Measurements from ENCODE around the gene TRIM10.
A peak's percentile ranks its signal among the peaks of the same experiment; 100 is the strongest.
"Not testable (repeated sequence)": the region's sequence is repeated elsewhere in the genome, so short reads cannot be mapped to it uniquely, and the experiment has no call there.

The TRIM10 gene

DNA sequence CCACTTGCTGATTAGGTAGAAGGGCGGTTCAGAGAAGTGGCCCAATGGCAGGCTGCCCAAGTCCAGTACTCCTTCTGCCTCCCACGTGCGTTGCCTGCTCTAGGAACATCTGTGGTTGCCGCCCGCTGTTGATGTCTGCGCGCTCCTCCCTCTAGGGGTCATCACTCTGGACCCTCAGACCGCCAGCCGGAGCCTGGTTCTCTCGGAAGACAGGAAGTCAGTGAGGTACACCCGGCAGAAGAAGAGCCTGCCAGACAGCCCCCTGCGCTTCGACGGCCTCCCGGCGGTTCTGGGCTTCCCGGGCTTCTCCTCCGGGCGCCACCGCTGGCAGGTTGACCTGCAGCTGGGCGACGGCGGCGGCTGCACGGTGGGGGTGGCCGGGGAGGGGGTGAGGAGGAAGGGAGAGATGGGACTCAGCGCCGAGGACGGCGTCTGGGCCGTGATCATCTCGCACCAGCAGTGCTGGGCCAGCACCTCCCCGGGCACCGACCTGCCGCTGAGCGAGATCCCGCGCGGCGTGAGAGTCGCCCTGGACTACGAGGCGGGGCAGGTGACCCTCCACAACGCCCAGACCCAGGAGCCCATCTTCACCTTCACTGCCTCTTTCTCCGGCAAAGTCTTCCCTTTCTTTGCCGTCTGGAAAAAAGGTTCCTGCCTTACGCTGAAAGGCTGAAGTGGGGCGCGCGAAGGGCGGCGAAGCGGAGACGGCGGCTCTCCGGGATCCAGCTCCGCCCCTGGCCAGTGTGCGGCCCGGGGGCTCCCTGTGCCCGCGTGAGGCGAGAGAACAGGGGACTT, 10.9 kb upstream of the TRIM10 start:
- DNase-seq = no peak

DNA sequence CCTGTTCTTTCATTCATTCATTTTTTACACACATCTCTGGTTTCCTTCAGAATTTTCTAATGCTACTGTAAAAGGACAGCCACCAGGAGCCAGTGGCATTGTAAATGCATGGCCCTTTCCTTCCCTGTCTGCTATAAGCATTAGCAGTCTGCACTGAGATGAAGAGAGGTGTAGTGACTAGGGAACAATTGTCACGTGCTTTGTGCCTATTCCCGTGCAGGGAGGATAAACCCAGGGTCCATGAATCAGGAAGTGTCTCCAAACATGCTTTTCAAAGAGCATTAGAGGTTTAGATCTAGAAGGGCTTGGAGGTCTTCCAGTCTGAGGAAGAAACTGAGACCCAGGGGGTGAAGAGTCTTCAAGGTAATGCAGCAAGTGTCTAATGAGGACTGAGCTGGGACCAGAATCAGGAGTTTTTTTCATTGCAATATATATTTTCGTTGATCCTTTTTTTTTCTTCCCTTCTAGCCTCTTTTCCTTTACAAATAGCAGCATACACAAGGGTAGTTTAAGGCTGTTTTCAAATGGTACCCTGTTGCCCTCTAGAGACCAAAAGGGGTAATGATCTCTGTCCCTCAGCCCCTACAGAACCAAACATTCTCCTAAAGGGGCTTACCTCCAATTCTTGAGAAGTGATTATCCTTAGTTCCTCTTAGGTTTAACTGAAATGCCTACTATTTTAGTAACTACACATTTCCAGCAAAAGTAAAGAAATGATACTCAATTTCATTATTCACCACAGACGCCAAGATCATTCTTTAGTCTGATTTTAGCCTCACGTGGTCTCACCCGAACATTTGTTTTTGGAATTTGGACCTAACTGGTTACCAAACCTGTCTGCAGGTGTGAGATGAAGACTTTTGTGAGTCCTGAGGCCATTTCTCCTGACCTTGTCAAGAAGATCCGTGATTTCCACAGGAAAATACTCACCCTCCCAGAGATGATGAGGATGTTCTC, 8.9 kb upstream of the TRIM10 start:
- no peak for DNase-seq

DNA sequence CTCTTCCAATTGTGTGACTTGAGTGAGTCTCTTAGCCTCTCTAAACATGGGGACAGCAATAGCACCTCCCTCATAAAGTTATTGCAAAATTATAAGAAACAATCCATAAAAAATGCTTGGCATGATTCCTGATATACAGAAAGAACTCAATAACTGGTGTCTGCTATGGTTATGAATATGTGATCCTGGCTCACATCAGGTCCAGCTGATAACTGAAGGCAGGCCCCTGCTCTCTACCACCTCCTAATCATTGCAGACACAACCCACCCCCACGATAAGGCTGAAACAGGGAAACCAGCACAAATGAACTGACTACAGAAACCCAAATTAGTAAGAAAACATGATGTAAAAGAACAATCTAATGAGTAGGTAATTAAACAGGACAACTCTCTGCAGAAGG, 7.7 kb upstream of the TRIM10 start:
- DNase-seq = no peak

DNA sequence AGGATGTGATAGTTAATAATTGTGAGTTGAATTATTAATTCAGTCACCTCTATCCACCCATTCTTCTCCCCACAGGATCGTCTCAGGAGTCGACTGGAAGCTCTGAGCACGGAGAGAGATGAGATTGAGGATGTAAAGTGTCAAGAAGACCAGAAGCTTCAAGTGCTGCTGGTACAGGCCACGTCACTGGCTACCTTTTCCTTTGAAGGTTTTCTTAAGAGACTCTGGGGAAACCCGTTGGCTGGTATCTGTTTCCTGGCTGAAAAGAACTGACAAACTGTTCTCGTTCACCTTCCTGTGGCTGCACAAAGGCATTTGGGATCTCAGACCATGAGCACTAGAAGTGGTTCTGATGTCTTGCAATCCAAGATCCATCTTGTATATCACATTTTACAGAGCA, 6.1 kb upstream of the TRIM10 start:
- no peak for DNase-seq

DNA sequence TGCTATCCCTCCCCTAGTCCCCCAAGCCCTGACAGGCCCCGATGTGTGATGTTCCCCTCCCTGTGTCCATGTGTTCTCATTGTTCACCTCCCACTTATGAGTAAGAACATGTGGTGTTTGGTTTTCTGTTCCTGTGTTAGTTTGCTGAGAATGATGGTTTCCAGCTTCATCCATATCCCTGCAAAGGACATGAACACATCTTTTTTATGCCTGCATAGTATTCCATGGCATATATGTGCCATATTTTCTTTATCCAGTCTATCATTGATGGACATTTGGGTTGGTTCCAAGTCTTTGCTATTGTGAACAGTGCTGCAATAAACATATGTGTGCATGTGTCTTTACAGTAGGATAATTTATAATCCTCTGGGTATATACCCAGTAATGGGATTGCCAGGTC, 4.2 kb upstream of the TRIM10 start:
- DNase-seq = not testable (repeated sequence)

DNA sequence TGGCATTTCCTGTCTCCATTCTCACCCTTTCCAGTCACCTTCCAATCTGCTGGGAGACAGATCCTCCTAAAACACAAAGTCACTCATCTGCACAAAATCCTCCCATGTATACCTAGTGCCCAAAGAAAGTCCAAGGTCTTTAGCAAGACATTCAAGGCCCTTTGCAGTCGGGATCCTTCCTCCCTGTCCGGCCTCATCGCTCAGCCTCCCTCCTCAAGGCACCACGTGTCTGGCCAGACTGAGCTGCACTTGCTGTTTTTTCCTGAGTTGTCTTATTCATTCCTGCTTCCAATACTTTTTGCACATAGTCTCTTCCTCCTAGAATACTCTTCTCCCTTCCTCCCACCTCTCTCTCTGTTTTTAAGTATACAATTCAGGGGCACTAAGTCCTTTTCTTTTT, 3.7 kb upstream of the TRIM10 start:
- no peak for DNase-seq

DNA sequence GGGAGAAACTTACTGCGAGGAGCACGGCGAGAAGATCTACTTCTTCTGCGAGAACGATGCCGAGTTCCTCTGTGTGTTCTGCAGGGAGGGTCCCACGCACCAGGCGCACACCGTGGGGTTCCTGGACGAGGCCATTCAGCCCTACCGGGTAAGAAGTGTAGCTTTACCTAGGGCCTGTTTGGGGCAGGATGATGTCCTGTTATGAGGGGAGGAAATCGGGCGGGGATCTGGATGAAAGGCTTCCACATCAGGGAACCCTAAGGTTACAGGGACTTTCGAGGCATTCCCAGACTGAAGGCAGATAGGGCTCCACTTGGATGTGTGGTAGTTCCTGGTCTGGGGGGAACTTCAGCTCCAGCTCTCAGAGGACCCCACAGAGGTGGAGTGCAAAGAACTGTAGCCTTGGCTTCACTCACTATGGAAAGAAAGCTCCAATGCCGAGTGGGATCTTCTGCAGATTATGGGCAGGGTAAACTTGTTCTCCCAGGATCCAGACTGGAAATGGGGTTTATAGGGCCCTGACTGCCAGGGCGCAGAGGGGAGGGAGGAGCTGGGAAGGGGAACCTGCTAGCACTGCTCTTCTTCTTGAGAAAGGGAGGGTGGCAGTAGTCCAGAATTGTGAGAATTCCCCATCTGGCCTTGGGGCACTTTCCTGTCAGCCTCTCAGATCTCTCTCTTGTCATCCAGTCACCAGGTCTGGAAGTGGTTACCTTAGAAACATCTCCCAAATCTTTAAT, 3.1 kb upstream of the TRIM10 start:
- no peak for DNase-seq

DNA sequence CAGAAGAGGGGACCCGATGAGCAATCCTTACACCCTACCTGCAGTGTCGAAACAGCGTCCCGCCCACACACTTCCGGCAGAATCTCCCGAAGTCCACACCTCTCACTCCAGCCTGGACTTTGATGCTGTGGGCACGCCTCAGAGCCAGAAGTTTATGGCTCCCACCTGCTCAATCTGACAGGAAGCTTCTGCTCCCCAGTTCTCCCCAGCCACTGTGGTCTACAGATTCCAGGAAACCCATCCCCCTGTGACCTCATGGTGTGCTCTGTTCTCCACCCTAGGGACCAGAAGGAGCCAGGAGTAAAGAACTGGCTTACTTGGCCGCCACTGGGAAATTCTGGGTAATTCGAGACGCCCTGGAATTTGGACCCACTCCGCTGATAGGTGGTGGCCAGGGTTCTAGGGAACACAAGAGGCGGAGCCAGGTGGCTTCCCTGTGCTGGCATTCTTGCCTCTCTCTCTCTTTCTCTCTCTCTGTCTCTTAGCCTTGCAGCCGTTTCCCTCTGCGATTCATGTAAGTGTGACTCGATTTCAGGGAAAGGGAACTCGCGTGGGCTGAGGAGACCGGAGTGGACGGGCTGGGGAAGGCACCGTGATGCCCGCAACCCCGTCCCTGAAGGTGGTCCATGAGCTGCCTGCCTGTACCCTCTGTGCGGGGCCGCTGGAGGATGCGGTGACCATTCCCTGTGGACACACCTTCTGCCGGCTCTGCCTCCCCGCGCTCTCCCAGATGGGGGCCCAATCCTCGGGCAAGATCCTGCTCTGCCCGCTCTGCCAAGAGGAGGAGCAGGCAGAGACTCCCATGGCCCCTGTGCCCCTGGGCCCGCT, 2.3 kb upstream of the TRIM10 start, which contains the start of gene TRIM15:
Gene TRIM15 (plus strand): TSS at position 457 of the 828 bp plus-strand sequence. CDS start 139 bp downstream, at position 596.
- peak; percentile 49 for DNase-seq

DNA sequence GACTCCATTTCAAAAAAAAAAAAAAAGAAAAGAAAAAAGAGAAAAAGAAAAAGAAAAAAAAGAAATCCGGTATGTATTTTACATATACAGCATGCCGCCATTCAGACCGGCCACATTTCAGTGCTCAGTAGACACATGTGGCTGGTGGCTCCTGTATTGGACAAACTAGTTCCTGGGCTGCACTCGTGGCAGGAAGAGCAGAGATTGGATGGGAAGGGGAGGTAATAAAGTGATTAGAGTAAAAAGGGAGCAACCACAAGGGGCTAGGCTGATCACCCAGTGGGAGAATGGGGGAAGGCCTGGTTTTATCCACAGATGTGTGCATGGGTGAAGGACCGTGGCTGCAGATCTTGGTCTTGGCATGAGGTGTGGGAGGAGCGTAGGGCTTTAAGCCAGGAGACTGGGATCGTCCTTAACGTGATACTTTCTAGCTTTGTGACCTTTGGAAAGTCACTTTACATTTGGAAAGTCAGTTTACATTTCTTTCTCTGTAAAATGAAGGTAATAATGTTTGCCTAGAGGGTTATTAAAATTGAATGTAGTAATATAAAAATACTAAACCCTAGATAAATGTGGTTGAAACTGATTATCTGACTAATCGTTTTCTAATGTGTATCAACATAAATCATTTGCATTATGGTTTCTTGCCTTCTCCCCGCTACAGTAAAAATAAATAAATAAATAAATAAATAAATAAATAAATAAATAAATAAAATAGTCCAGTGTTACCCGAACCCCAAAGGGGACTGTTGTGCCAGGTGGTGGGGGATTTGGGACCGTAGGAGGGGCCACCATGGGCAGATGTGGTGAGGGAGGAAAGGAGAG, 1.5 kb upstream of the TRIM10 start:
- DNase-seq = no peak

DNA sequence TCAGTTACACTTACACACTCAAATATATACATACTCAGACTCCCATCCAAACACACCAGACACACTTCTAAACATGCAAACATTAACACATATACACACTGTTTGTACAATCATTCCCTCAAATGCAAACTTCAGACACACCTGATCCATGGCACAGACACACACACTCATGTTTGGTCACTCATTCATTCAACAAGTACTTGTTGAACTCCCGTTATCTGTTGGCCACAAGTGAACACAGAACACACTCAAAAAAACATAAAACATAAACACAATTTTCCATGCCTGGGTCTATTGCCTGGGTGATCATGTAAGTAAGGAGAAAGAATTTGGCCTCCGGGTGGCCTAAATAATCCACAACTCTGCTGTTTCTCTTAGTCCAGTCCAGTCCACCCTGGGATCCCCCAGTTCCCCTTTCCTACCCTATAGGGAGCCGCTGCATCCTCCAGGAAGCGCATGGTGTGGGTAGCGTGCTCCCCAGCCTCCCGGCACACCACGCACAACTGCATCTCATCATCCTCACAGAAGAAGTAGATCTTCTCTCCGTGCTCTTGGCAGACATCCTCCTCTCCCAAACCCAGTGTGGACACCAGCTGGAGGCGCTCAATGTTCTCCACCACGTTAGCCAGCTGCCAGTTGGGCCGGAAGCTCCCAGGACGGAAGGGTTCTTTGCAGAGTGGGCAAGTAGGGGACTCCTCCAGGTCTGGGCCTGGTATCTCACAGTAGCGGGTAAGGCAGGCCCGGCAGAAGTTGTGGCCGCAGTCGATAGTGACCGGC, 815 bp downstream of the TRIM10 start:
- DNase-seq = no peak

DNA sequence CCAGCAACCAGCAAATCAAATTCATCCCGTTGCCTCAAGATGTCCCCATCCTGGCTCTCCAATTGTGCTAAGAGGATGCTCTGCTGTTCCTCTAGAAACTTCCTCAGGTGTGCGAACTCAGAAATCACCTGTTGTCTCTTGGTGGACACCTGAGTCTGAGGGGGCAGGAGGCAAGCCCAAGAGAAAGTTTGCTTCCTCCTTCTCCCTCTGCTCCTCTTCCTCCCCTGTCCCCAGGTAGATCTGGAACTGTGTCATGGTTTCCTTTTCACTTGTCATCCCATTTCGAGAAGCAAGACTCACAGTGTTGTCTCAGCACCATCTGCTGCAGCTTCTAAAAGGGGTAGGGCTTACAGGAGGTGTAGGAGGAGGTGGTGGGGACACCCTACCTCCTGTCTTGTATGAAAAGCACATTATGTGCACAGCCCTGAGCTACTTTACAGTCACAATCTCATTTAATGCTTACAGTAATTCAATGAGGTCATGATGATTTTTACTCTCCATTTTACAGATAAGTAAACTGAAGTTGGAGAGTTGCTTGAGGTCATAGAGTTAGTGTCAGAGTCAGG, 2.5 kb downstream of the TRIM10 start:
- DNase-seq = no peak

DNA sequence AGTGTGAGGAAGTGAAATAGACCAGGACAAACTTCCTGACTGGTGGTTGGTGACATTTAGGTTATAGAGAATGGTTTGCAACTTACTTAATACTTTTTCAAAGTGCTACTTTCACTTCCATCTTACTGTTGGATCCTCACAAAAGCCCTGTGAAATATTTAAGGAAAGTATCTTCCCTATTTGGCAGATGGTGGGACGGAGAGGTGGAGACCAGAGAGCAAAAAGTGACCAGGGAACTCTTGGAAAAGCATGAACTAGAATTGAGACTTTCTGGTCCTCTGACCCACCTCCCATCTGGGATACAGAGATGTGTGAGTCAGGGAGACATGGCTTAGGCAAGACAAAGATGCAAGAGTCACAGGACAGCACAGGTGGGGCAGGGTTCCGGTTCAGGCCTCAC, 3.0 kb downstream of the TRIM10 start:
- DNase-seq = no peak

DNA sequence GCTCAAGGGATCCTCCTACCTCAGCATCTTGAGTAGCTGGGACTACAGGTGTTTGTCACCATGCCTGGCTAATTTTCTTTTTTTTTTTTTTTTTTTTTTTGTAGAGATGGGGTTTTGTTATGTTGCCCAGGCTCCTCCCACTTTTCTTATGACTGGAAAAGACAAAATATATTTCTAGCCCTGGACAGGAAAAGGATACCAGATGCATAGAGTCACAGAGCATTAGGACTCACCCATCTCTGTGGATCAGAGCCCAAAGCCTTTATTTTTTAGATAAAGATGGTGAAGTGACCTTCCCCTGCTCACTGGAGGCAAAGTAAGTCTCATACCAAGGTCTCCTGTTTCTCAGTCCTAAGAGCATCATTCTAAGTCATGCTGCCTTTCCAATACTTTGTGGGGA, 3.4 kb downstream of the TRIM10 start:
- DNase-seq = no peak

DNA sequence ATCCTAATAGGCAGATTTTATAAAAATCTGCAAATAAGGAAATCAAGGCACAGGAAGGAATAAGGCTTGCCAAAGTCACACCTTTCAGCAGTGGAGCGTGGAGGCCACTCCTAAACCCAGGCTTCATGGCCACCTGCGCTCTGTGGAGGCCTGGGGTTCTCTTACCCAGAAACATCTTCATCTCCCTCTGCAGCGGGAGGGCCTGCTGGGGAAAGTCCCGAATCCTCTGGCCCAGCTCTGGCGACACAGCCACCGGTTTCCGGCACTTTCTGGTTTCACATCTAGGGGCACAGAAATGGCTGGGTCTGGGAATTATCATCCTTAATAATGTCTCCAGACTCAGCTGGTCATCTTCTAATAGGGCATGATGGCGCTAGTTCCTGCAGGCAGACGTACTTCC, 4.2 kb downstream of the TRIM10 start:
- DNase-seq = no peak

DNA sequence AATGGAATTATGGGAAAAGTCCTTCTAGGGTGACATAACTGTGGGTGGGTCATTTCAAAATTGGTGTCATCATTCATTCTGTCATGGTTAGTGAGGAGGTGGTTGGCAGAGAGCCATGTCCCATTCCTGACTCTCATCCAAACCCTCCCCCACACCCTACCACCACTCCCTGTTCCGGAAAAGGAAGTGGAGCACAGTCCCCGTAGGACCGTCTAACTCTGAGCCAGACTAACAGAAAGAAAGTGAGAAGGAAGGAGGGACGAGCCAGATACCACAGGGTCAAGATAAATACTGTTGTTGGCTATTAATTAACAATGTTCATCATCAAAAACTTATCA, 4.8 kb downstream of the TRIM10 start:
- DNase-seq = no peak

DNA sequence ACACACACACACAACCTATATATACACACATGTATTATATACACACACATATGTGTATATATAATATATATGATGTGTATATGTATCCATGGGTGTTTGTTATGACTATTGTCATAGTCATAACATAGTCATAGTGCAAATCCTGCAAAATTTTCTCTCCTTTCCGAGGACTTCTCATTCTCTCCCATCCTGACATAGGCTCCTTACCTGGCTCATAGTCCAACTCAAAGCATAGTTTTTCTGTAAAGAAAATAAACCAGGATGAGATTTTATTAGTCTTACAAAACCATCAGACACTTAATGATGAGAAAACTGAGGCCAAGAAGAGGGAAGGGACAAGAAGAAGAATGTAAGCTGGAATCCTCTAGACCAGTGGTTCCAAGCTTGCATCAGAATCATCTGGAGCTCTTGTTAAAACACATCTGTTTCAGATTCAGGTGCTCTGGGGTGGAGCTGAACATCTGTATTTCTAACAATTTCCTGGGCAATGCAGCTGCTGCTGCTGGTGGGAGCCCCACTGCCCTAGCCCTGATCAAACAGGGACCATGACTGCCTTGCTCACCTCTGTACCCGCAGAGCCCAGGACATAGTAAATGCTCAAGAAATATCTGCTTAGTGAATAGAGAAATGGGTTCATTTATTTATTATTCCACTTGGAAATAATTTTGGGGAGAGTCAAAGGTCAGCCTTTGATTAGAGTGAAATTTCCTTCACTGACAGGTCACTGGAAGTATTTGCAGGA, 5.3 kb downstream of the TRIM10 start:
- DNase-seq = no peak

DNA sequence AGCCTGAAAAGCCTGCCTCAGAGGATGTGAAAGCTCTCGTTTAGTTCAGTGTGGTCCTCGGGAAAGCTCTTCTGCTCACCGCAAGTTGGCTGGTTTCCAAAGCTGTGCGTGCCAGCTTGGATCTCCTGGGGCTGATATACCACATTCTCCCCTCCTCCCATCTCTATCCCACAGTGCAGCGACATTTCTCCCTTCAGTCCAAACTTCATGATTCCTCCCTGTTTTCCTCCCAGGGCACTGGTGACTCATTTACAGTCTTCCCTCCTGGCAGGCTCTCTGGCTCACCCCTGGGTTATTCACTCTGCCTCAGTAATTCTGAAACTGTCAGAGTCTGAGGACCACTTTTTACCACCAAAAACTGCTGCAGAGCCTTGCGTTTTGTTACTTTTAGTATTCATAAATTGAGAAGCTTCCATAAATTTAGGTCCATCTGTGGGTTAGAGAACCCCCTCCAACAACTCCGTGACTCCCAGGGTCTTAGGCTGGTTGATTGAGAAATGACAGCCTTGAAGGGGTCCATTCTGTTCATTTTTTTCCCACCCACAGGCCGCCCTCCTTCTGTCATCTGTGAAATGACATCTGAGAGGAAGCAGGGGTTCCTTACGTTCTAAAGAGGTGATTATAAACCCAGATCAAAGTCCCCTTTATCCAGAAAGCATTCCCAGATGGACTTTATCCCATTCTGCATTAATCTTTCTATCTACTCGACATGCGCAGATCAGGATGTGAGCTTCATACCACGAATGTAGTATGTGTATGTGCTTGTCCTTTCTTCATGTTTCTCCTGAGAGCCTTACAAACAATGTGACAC, 6.1 kb downstream of the TRIM10 start:
- DNase-seq = no peak

DNA sequence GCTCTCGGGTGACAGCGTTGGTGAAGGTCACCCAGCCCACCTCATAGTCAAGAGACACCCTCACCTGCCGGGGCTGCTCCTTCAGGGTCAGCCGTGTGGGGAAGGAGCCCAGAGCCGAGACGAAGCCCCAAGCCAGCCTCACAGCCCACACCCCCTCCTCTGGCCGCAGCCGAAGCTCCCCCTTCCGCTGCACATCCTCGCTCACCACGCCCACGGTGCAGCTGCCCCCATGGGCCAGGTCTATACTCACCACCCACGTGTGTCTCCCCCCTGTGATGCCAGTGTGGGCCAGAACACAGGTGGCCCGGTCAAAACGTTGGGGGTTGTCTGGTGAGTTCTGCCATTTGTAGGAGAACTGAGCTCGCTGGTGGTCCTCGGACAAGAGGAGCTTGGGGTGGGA, 7.0 kb downstream of the TRIM10 start:
- no peak for DNase-seq
